NB4 (cell line): ENCODE measurements around the gene APP.

Source experiments
- CTCF ChIP-seq: IDR thresholded peaks from one replicate; pipeline ENCODE4 v1.5.1; 2012; ENCODE audit warnings: low read depth, low read length
- MAX ChIP-seq: IDR thresholded peaks from 2 replicates; pipeline ENCODE4 v1.6.1; 2011; ENCODE audit warnings: low read depth, low read length
- POLR2A ChIP-seq: IDR thresholded peaks from 2 replicates; pipeline ENCODE4 v1.6.1; 2011; ENCODE audit warnings: mild to moderate bottlenecking; ENCODE audit not compliant: insufficient read length; ENCODE audit errors: extremely low read depth

- TF ChIP-seq CTCF (no peak), MAX (no peak), POLR2A (no peak)
These were observed 80.8 kb downstream of the APP start for GRCh38 chr21:26089730-26090129.
